Psoas muscle (tissue), 8 donors: Measurements from ENCODE around the gene SDHC. TPM values are rescaled to one million over a fixed set of nuclear protein-coding genes. Genes with fewer than 3 reads are reported as not detected.

Source experiments
- ATAC-seq, 4 donors: fragments of 200-7000 bp; cut with Tn5 transposase; one replicate each; pipeline ENCODE4 v1.9.1; 2020; ENCODE audit warnings: moderate library complexity in 3 of 4, mild to moderate bottlenecking in 2 of 4
- DNase-seq, 2 donors: peaks; one replicate each; pipeline ENCODE4 v3.0.0-alpha.2; 2020
- H3K27ac ChIP-seq: fragments of 200-600 bp; one replicate; pipeline ENCODE4 v1.8.0; 2022
- H3K27me3 ChIP-seq, 3 donors: fragments of 200-600 bp in 1 of 3; one replicate each; pipeline versions ENCODE4 v1.6.1 to v1.8.0; 2013 to 2022; ENCODE audit warnings: low read length in 2 of 3, mild to moderate bottlenecking in 2 of 3, moderate library complexity in 1 of 3; ENCODE audit not compliant: insufficient read depth in 3 of 3
- H3K36me3 ChIP-seq, 2 donors: fragments of 200-600 bp in 1 of 2; one replicate each; pipeline versions ENCODE4 v1.6.1 to v1.8.0; 2013 to 2022; ENCODE audit warnings: low read depth in 1 of 2, mild to moderate bottlenecking in 1 of 2, moderate library complexity in 1 of 2; ENCODE audit not compliant: insufficient read depth in 1 of 2
- H3K4me1 ChIP-seq: fragments of 200-600 bp; one replicate; pipeline ENCODE4 v1.8.0; 2022
- H3K4me3 ChIP-seq: fragments of 200-600 bp; one replicate; pipeline ENCODE4 v1.8.0; 2022; ENCODE audit warnings: mild to moderate bottlenecking
- H3K9me3 ChIP-seq: fragments of 200-600 bp; one replicate; pipeline ENCODE4 v1.8.0; 2022
- WGBS, 3 donors: extraction: QIAGEN DNeasy Blood & Tissue Kit; methylation state at CpG; one replicate each; pipeline versions ENCODE4 v1.1.6 to v1.1.7; 2013; 5-methylcytosine and 5-hydroxymethylcytosine counted together
- intact Hi-C, 2 donors: fragments of 100-400 bp; cut with DNase I; formaldehyde crosslinking; loops; one replicate each; pipeline versions ENCODE4 v1.11.0 to v1.14.2; 2022
- polyA plus RNA-seq, 3 donors: library from polyadenylated mRNA; stranded (reverse); fragments of 200-250 nt; gene quantifications; one replicate each; pipeline ENCODE4 v1.2.3, GENCODE V29; 2013
- total RNA-seq, 4 donors: library from RNA; stranded (reverse); fragmentation: NEBNext Ultra II Directional in 2 of 4; extraction: Animal tissue kit (Norgen Biotek cat#: 25700) in 2 of 4; gene quantifications; one replicate each; pipeline versions ENCODE4 v1.2.1 to v1.2.4, GENCODE V29; 2021 to 2023
- TF ChIP-seq, protein P1 (sequence below): fragments of 200-600 bp; IDR thresholded peaks from one replicate; pipeline ENCODE4 v1.8.0; 2022; ENCODE audit warnings: antibody characterized with exemption
- donor health status: healthy with polysubstance abuse.
- donor health status: DM: no; HTN: no; CAD: no; lungs with moderate emphysema.
- donor health status: Bipolar disorder and iron deficiency.
- donor health status: healthy.
- donor health status: DM: yes; HTN: yes; CAD: no.
- donor health status: DM: no; HTN: no; CAD: no.
- donor health status: DM: no; HTN: no; CAD: no.
- donor health status: DM: yes; HTN: yes; CAD: no.

SDHC gene
- total and polyA plus RNA-seq, 7 donors: 183 to 362 (median 246) TPM

DNA sequence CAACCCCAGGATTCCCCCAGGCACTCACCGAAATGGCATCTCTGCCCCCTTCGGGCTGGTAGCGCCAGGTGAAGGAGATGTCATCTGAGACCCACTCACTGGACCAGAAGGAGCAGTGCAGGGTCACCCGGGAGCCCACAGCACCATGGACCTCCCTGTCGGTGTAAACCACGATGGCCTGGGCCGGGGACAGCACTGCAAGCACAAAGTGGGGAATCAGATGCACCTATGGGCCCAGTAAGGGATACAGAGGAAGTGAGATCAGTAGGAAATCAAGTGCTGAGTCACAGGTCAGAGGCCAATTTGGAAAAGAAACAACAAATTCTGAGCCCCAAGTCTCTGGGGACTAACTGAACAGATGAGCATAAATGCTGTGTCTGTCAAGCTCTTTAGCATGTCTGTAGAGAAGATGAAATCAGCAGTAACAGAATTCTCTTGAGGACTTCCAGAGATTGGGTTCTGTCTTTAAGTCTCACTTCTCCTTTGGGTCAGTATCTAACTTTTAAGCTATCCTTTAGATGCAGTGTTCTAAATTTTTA is 6.9 kb upstream of the SDHC start:
- ATAC-seq: peak in 1 of 4 donors; percentile 33
- WGBS, 3 donors: 79 to 85% (median 84%) methylated on average over 7 of the region's 7 CpGs

DNA sequence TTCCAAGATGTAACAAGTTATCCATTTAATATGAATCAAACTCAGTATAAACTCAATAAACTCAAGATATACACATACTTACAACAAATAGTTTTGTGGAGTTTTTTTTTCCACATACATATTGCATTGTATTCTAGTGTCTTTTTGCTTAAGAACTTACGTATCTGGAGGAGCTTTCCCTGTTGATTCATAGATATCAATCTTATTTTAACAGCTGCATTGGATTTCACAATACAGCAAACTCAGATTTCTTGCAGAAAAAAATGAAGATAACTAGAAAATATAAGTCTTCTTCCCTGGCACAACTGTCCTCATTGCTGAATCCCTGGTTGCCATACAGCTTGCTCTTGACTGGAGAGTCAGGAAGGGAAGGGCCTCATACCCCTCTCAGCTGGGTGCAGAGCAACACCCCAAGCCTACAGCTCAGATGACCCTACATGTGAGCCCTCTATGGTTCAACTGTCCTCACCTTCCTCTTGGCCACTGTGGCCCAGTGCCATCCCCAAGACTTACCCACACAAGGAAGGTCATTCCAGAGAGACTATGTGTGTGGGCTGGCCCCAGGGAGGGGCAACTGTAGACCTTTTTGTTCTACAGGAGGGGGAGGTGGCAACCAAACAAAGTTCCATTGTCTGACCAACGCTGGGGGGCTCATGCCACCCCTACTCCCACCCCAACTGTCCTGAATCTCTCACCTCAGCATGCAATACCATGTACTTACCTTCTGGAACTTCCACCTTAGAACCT is 6.1 kb upstream of the SDHC start:
- Histone ChIP-seq H3K4me1 (no peaks in the 10 kb centered on the region), H3K27me3 (peaks cover 0 to 5% (median 0%) of the 10 kb centered on the region in 3 donors), H3K27ac (no peak overlapping the region), H3K4me3 (no peak overlapping the region), H3K36me3 (no peaks in the 10 kb centered on the region), H3K9me3 (no peaks in the 10 kb centered on the region)
- ATAC-seq (no peak), DNase-seq (no peak)
- TF ChIP-seq, protein P1, sequence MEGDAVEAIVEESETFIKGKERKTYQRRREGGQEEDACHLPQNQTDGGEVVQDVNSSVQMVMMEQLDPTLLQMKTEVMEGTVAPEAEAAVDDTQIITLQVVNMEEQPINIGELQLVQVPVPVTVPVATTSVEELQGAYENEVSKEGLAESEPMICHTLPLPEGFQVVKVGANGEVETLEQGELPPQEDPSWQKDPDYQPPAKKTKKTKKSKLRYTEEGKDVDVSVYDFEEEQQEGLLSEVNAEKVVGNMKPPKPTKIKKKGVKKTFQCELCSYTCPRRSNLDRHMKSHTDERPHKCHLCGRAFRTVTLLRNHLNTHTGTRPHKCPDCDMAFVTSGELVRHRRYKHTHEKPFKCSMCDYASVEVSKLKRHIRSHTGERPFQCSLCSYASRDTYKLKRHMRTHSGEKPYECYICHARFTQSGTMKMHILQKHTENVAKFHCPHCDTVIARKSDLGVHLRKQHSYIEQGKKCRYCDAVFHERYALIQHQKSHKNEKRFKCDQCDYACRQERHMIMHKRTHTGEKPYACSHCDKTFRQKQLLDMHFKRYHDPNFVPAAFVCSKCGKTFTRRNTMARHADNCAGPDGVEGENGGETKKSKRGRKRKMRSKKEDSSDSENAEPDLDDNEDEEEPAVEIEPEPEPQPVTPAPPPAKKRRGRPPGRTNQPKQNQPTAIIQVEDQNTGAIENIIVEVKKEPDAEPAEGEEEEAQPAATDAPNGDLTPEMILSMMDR: no peak
- intact Hi-C loops: no loop called here
- 60 to 74% (median 65%) methylated on average over 2 of the region's 2 CpGs for WGBS, 3 donors

More for the DNA sequence above, 6.9 kb upstream of the SDHC start:
- TF ChIP-seq, protein P1: no peak
- H3K27ac ChIP-seq: no peak overlapping the region
- no peaks in the 10 kb centered on the region for H3K9me3 ChIP-seq
- peaks cover 0 to 5% (median 0%) of the 10 kb centered on the region in 3 donors for H3K27me3 ChIP-seq
- no peak for DNase-seq
- H3K36me3 ChIP-seq: no peaks in the 10 kb centered on the region
- H3K4me1 ChIP-seq: no peaks in the 10 kb centered on the region
- no peak overlapping the region for H3K4me3 ChIP-seq
- intact Hi-C loops: no loop called here

DNA sequence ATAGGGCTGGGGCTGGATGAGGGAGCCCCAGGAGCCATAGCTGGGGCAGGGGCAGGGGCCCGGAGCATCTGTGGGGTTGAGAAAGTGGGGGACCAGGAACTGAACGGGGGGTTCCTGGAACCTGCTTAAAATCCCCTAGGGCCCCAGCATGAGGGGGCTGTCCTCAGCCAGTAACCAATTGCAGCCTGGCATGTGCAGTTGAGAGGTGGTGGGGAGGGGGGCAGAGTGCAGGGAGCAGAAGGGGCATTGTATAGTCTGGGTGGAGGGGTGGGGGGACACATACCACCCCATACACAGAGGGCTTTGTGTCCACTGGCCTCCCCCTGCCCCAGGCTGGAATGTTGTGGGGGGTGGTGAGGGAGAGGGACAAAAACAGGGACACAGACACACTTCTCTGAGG is 4.3 kb upstream of the SDHC start, which contains the start of gene MPZ:
Gene MPZ (minus strand): TSS at position 101 of the 400 bp plus-strand sequence. CDS start 63 bp downstream, at position 38.
- no peak within 1 kb of the TSS for H3K4me3 ChIP-seq
- H3K27ac ChIP-seq: no peak within 1 kb of the TSS
- no peaks in the 10 kb centered on the region for H3K36me3 ChIP-seq
- intact Hi-C loops: loop anchor here in 1 of 2 donors (5.0 kb wide), 2 partner anchors 72 to 83 kb away; partner anchors contain the start of gene TOMM40L
- WGBS, 3 donors: 50 to 63% (median 53%) methylated on average over 2 of the region's 2 CpGs
- ATAC-seq (no peak), DNase-seq (no peak)
- TF ChIP-seq, protein P1: no peak
- H3K9me3 ChIP-seq: no peaks in the 10 kb centered on the region
- H3K27me3 ChIP-seq: peaks cover 0 to 5% (median 0%) of the 10 kb centered on the region in 3 donors
- no peaks in the 10 kb centered on the region for H3K4me1 ChIP-seq

DNA sequence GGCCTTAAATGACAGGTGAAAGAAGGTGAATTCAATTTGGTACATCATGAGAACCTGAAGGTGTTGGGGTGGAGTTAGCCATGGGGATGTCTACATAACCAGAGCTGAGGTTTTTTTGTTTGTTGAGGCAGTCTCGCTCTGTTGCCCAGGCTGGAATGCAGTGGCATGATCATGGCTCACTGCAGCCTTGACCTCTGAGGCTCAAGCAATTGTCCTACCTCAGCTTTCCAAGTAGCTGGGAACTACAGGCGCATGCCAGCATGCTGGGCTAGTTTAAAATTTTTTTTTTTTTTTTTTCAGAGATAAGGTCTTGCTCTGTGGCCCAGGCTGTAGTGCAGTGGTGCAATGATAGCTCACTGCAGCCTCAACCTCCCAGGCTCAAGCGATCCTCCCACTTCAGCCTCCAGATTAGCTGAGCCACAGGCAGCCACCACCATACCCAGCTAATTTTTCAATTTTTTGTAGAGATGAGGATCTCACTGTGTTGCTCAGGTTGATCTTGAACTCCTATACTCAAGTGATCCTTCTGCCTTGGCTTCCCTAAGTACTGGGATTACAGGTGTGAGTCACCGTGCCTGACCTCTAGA is 2.5 kb upstream of the SDHC start:
- Histone ChIP-seq H3K4me3 (no peak overlapping the region), H3K27me3 (peaks cover 0 to under 1% (median 0%) of the 10 kb centered on the region in 3 donors), H3K27ac (no peak overlapping the region), H3K9me3 (no peaks in the 10 kb centered on the region), H3K4me1 (peaks cover 13% of the 10 kb centered on the region), H3K36me3 (no peaks in the 10 kb centered on the region)
- 96 to 99% (median 96%) methylated on average over 4 of the region's 4 CpGs for WGBS, 3 donors
- TF ChIP-seq, protein P1: no peak
- intact Hi-C loops: loop anchor here in 1 of 2 donors (5.0 kb wide), 2 partner anchors 71 to 84 kb away; partner anchors contain the start of gene TOMM40L
- no peak for DNase-seq
- ATAC-seq: no peak
